ENCODE measurements around the gene ZNF576. TPM values are rescaled to one million over a fixed set of nuclear protein-coding genes. Genes with fewer than 3 reads are reported as not detected.
"Not testable (repeated sequence)": the region's sequence is repeated elsewhere in the genome, so short reads cannot be mapped to it uniquely, and the experiment has no call there.

ZNF576 gene
- total and polyA plus RNA-seq, 4 donors: 11.4 to 15.7 (median 13.3) TPM

- no peak overlapping the region for H3K27ac ChIP-seq (ENCODE audit: low read depth in 1 of 2, low read length in 2 of 2)
- intact Hi-C loops (cut with DNase I): no loop called here
- no peak for ATAC-seq (ENCODE audit: low FRiP score)
- no peak overlapping the region for H3K4me3 ChIP-seq (ENCODE audit: low read length in 2 of 2)
- H3K36me3 ChIP-seq (ENCODE audit: control insufficient read depth in 1 of 2, insufficient read depth in 2 of 2, low read length in 1 of 2): no peaks in the 10 kb centered on the region
- H3K9me3 ChIP-seq (ENCODE audit: control insufficient read depth, low read length): no peaks in the 10 kb centered on the region
- H3K27me3 ChIP-seq (ENCODE audit: control insufficient read depth in 1 of 2, insufficient read depth in 2 of 2, low read length in 1 of 2): no peaks in the 10 kb centered on the region
- WGBS, 2 donors: 92% methylated on average over 2 of the region's 2 CpGs
- no peaks in the 10 kb centered on the region for H3K4me1 ChIP-seq (ENCODE audit: control insufficient read depth in 1 of 2, insufficient read depth in 2 of 2, low read length in 2 of 2)
- no peak for DNase-seq
These were observed 13.9 kb upstream of the ZNF576 start for GRCh38 chr19:43582495-43582894.

- ATAC-seq (ENCODE audit: low FRiP score) (no peak), DNase-seq (no peak)
- no peaks in the 10 kb centered on the region for H3K36me3 ChIP-seq (ENCODE audit: control insufficient read depth in 1 of 2, insufficient read depth in 2 of 2, low read length in 1 of 2)
- no peaks in the 10 kb centered on the region for H3K9me3 ChIP-seq (ENCODE audit: control insufficient read depth, low read length)
- intact Hi-C loops (cut with DNase I): no loop called here
- H3K4me3 ChIP-seq (ENCODE audit: low read length in 2 of 2): no peak overlapping the region
- no peak overlapping the region for H3K27ac ChIP-seq (ENCODE audit: low read depth in 1 of 2, low read length in 2 of 2)
- H3K27me3 ChIP-seq (ENCODE audit: control insufficient read depth in 1 of 2, insufficient read depth in 2 of 2, low read length in 1 of 2): no peaks in the 10 kb centered on the region
- no peaks in the 10 kb centered on the region for H3K4me1 ChIP-seq (ENCODE audit: control insufficient read depth in 1 of 2, insufficient read depth in 2 of 2, low read length in 2 of 2)
- WGBS, 2 donors: 95 to 96% methylated on average over 1 of the region's 1 CpG
These were observed 11.9 kb upstream of the ZNF576 start for GRCh38 chr19:43584484-43584883.

DNA sequence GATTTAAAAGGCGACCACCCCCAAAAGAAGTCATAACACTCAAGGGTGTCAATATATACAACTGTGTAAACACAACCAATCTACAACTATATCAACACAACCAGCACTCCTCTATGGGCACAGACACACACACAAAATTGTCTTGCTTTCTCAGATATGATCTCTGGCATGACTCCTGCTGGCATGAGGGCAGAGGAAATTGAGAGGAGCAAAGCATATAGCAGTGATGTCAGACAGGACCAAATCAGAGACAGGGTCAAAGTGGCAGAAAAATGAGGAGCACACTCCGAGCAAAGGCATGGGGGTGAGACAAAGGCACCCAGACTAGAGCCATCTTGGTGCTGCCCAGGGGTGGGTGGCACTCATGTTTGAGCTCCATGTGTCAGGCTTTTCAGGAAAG lies 10.0 kb upstream of the ZNF576 start:
- ATAC-seq (ENCODE audit: low FRiP score) (no peak), DNase-seq (no peak)
- Histone ChIP-seq H3K27me3 (ENCODE audit: control insufficient read depth in 1 of 2, insufficient read depth in 2 of 2, low read length in 1 of 2) (no peaks in the 10 kb centered on the region), H3K4me3 (ENCODE audit: low read length in 2 of 2) (no peak overlapping the region), H3K36me3 (ENCODE audit: control insufficient read depth in 1 of 2, insufficient read depth in 2 of 2, low read length in 1 of 2) (no peaks in the 10 kb centered on the region), H3K4me1 (ENCODE audit: control insufficient read depth in 1 of 2, insufficient read depth in 2 of 2, low read length in 2 of 2) (no peaks in the 10 kb centered on the region), H3K9me3 (ENCODE audit: control insufficient read depth, low read length) (no peaks in the 10 kb centered on the region), H3K27ac (ENCODE audit: low read depth in 1 of 2, low read length in 2 of 2) (no peak overlapping the region)
- WGBS, 2 donors: 64 to 84% methylated on average over 2 of the region's 2 CpGs
- intact Hi-C loops (cut with DNase I): no loop called here

GRCh38 chr19:43587029-43587428 lies 9.4 kb upstream of the ZNF576 start:
- intact Hi-C loops (cut with DNase I); DNase-seq; H3K4me3 ChIP-seq (ENCODE audit: low read length in 2 of 2); H3K36me3 ChIP-seq (ENCODE audit: control insufficient read depth in 1 of 2, insufficient read depth in 2 of 2, low read length in 1 of 2); H3K27me3 ChIP-seq (ENCODE audit: control insufficient read depth in 1 of 2, insufficient read depth in 2 of 2, low read length in 1 of 2); ATAC-seq (ENCODE audit: low FRiP score); H3K4me1 ChIP-seq (ENCODE audit: control insufficient read depth in 1 of 2, insufficient read depth in 2 of 2, low read length in 2 of 2); H3K9me3 ChIP-seq (ENCODE audit: control insufficient read depth, low read length); H3K27ac ChIP-seq (ENCODE audit: low read depth in 1 of 2, low read length in 2 of 2): not testable (repeated sequence)
- 92 to 100% methylated on average over 3 of the region's 3 CpGs for WGBS, 2 donors

DNA sequence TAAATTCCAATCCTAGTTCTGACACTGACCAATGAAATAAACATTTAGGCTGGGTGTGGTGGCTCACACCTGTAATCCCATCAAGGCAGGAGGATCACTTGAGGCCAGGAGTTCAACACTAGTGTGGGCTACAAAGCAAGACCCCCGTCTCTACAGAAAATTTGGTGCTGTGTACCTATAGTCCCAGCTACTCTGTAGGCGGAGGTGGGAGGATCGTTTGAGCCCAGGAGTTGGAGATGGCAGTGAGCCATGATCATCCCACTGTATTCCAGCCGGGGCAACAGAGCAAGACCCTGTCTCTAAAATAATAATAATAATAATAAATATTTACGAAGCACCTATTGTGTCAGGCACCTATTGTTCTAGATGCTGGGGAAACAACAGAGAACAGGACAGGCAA lies 7.1 kb upstream of the ZNF576 start:
- DNase-seq: no peak
- intact Hi-C loops (cut with DNase I): no loop called here
- ATAC-seq (ENCODE audit: low FRiP score): no peak
- no peaks in the 10 kb centered on the region for H3K4me1 ChIP-seq (ENCODE audit: control insufficient read depth in 1 of 2, insufficient read depth in 2 of 2, low read length in 2 of 2)
- no peak overlapping the region for H3K4me3 ChIP-seq (ENCODE audit: low read length in 2 of 2)
- H3K36me3 ChIP-seq (ENCODE audit: control insufficient read depth in 1 of 2, insufficient read depth in 2 of 2, low read length in 1 of 2): peaks cover 0 to 5% of the 10 kb centered on the region in 2 donors
- no peak overlapping the region for H3K27ac ChIP-seq (ENCODE audit: low read depth in 1 of 2, low read length in 2 of 2)
- no peaks in the 10 kb centered on the region for H3K9me3 ChIP-seq (ENCODE audit: control insufficient read depth, low read length)
- 80 to 82% methylated on average over 5 of the region's 5 CpGs for whole genome bisulfite sequencing, 2 donors
- H3K27me3 ChIP-seq (ENCODE audit: control insufficient read depth in 1 of 2, insufficient read depth in 2 of 2, low read length in 1 of 2): no peaks in the 10 kb centered on the region

GRCh38 chr19:43589678-43590077 lies 6.7 kb upstream of the ZNF576 start:
- DNase-seq (no peak), ATAC-seq (ENCODE audit: low FRiP score) (no peak)
- Histone ChIP-seq H3K4me1 (ENCODE audit: control insufficient read depth in 1 of 2, insufficient read depth in 2 of 2, low read length in 2 of 2) (no peaks in the 10 kb centered on the region), H3K27me3 (ENCODE audit: control insufficient read depth in 1 of 2, insufficient read depth in 2 of 2, low read length in 1 of 2) (no peaks in the 10 kb centered on the region), H3K4me3 (ENCODE audit: low read length in 2 of 2) (no peak overlapping the region), H3K9me3 (ENCODE audit: control insufficient read depth, low read length) (no peaks in the 10 kb centered on the region), H3K27ac (ENCODE audit: low read depth in 1 of 2, low read length in 2 of 2) (no peak overlapping the region), H3K36me3 (ENCODE audit: control insufficient read depth in 1 of 2, insufficient read depth in 2 of 2, low read length in 1 of 2) (peaks cover 0 to 5% of the 10 kb centered on the region in 2 donors)
- intact Hi-C loops (cut with DNase I): loop anchor here in 1 of 2 donors (5.0 kb wide), 1 partner anchor 52 kb away; no protein-coding TSS in a partner anchor
- 86 to 90% methylated on average over 6 of the region's 6 CpGs for WGBS, 2 donors

GRCh38 chr19:43591904-43592772 lies 4.3 kb upstream of the ZNF576 start:
- 95% methylated on average over 58 to 63 of the region's 63 CpGs for WGBS, 2 donors
- intact Hi-C loops (cut with DNase I): loop anchor here in 1 of 2 donors (5.0 kb wide), 1 partner anchor 55 kb away; no protein-coding TSS in a partner anchor

GRCh38 chr19:43592800-43593350 lies 3.5 kb upstream of the ZNF576 start:
- Histone ChIP-seq H3K27ac (ENCODE audit: low read depth in 1 of 2, low read length in 2 of 2) (no peak overlapping the region), H3K4me3 (ENCODE audit: low read length in 2 of 2) (no peak overlapping the region), H3K9me3 (ENCODE audit: control insufficient read depth, low read length) (no peaks in the 10 kb centered on the region), H3K27me3 (ENCODE audit: control insufficient read depth in 1 of 2, insufficient read depth in 2 of 2, low read length in 1 of 2) (no peaks in the 10 kb centered on the region), H3K36me3 (ENCODE audit: control insufficient read depth in 1 of 2, insufficient read depth in 2 of 2, low read length in 1 of 2) (peaks cover 0 to 5% of the 10 kb centered on the region in 2 donors), H3K4me1 (ENCODE audit: control insufficient read depth in 1 of 2, insufficient read depth in 2 of 2, low read length in 2 of 2) (peaks cover 0 to 5% of the 10 kb centered on the region in 2 donors)
- DNase-seq (no peak), ATAC-seq (ENCODE audit: low FRiP score) (no peak)
- intact Hi-C loops (cut with DNase I): loop anchor here in 1 of 2 donors (5.0 kb wide), 1 partner anchor 56 kb away; no protein-coding TSS in a partner anchor
- WGBS, 2 donors: 94% methylated on average over 36 to 37 of the region's 37 CpGs

More at GRCh38 chr19:43591904-43592772, 4.3 kb upstream of the ZNF576 start:
- Histone ChIP-seq H3K36me3 (ENCODE audit: control insufficient read depth in 1 of 2, insufficient read depth in 2 of 2, low read length in 1 of 2) (peaks cover 0 to 5% of the 10 kb centered on the region in 2 donors), H3K4me3 (ENCODE audit: low read length in 2 of 2) (no peak overlapping the region), H3K9me3 (ENCODE audit: control insufficient read depth, low read length) (no peaks in the 10 kb centered on the region), H3K27me3 (ENCODE audit: control insufficient read depth in 1 of 2, insufficient read depth in 2 of 2, low read length in 1 of 2) (no peaks in the 10 kb centered on the region), H3K4me1 (ENCODE audit: control insufficient read depth in 1 of 2, insufficient read depth in 2 of 2, low read length in 2 of 2) (peaks cover 0 to 2% of the 10 kb centered on the region in 2 donors), H3K27ac (ENCODE audit: low read depth in 1 of 2, low read length in 2 of 2) (no peak overlapping the region)
- no peak for ATAC-seq (ENCODE audit: low FRiP score)
- peak in 1 of 2 donors; percentile 76 for DNase-seq
